Smooth muscle cell (in vitro differentiated cells): ENCODE data around the gene FAM227A. TPM values are rescaled to one million over a fixed set of nuclear protein-coding genes. Genes with fewer than 3 reads are reported as not detected.
"Not testable (repeated sequence)": the region's sequence is repeated elsewhere in the genome, so short reads cannot be mapped to it uniquely, and the experiment has no call there.

Experiments
- DNase-seq: peaks from one replicate; lab custom pipeline; 2025; ENCODE audit not compliant: unreplicated experiment; lab: John Stamatoyannopoulos, UW
- H2AFZ ChIP-seq: fragments of 200-600 bp; sonication (generic); 2 replicates; pipeline ENCODE4 v1.6.0; 2016; ENCODE audit warnings: antibody characterized with exemption, low read depth, mild to moderate bottlenecking
- H3F3A ChIP-seq: fragments of 200-600 bp; sonication (generic); 2 replicates; pipeline ENCODE4 v1.6.0; 2017; ENCODE audit warnings: antibody characterized with exemption, low read depth
- H3K27ac ChIP-seq: fragments of 200-600 bp; sonication (generic); 2 replicates; pipeline ENCODE4 v1.5.1; 2016; ENCODE audit warnings: low read depth, mild to moderate bottlenecking
- H3K27me3 ChIP-seq: fragments of 200-600 bp; sonication (generic); 2 replicates; pipeline ENCODE4 v1.6.1; 2016; ENCODE audit warnings: low read depth, mild to moderate bottlenecking
- H3K36me3 ChIP-seq: fragments of 200-600 bp; sonication (generic); 2 replicates; pipeline ENCODE4 v1.5.1; 2016; ENCODE audit warnings: low read depth
- H3K4me1 ChIP-seq: fragments of 200-600 bp; sonication (generic); 2 replicates; pipeline ENCODE4 v1.5.1; 2016; ENCODE audit warnings: low read depth
- H3K4me2 ChIP-seq: fragments of 200-600 bp; sonication (generic); 2 replicates; pipeline ENCODE4 v1.6.0; 2016; ENCODE audit warnings: mild to moderate bottlenecking
- H3K4me3 ChIP-seq: fragments of 200-600 bp; sonication (generic); 2 replicates; pipeline ENCODE4 v1.5.1; 2016; ENCODE audit warnings: mild to moderate bottlenecking
- H3K79me2 ChIP-seq: fragments of 200-600 bp; sonication (generic); 2 replicates; pipeline ENCODE4 v1.6.0; 2016; ENCODE audit warnings: low read depth, mild to moderate bottlenecking
- H3K9ac ChIP-seq: fragments of 200-600 bp; sonication (generic); 2 replicates; pipeline ENCODE4 v1.6.0; 2016; ENCODE audit warnings: low read depth
- H3K9me3 ChIP-seq: fragments of 200-600 bp; sonication (generic); replicated peaks from 2 replicates; pipeline ENCODE4 v1.5.1; 2016; ENCODE audit warnings: low read depth
- H4K20me1 ChIP-seq: fragments of 200-600 bp; sonication (generic); 2 replicates; pipeline ENCODE4 v1.6.0; 2016; ENCODE audit warnings: low read depth
- CTCF ChIP-seq: fragments of 200-600 bp; sonication (generic); IDR thresholded peaks from 2 replicates; pipeline ENCODE4 v1.5.1; 2017; ENCODE audit warnings: borderline replicate concordance, mild to moderate bottlenecking, antibody characterized with exemption; ENCODE audit not compliant: insufficient read depth, poor library complexity, severe bottlenecking
- WGBS: methylation state at CpG from one replicate; pipeline ENCODE4 v1.1.7; 2016; ENCODE audit warnings: low lambda C conversion rate; 5-methylcytosine and 5-hydroxymethylcytosine counted together
- polyA plus RNA-seq: library from polyadenylated mRNA; unstranded; fragments of >200 nt; fragmentation: Nextera tagmentation; extraction: Ambion mirVana; gene quantifications from 2 replicates; pipeline ENCODE4 v1.2.1, GENCODE V29; 2016
- total RNA-seq: library from RNA; depleted of rRNA; stranded (reverse); fragments of >200 nt; gene quantifications from 2 replicates; pipeline ENCODE4 v1.2.3, GENCODE V29; 2014

FAM227A gene
- total and polyA plus RNA-seq, 2 experiments from 2014 or later: 1.5 to 4.9 TPM

DNA sequence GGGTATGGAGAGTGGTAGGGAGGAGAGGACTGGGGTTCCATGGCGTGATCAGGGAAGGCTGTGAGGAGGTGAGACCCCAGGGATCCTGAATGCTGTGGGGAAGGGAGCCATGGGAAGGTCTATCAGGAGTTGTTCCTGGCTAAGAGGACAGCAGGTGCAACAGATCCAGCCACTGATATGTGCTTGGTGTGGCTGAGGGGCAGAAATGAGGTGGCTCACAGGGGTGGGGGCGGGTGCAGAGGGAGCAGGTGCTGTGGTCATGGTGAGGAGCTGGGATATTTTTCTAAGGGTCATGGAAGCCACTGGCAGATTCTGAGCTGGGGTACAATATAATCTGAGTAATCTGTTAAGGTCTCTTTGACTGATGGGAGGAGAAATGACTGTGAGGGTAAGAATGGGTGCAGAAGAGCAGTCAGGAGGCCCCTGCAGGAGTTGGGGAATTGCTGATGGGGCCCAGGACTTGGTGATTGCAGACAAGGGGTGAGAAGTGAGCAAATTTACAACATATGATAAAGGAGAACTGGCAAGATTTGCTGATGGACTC is 54.9 kb downstream of the FAM227A start:
- no peak for TF ChIP-seq CTCF

DNA sequence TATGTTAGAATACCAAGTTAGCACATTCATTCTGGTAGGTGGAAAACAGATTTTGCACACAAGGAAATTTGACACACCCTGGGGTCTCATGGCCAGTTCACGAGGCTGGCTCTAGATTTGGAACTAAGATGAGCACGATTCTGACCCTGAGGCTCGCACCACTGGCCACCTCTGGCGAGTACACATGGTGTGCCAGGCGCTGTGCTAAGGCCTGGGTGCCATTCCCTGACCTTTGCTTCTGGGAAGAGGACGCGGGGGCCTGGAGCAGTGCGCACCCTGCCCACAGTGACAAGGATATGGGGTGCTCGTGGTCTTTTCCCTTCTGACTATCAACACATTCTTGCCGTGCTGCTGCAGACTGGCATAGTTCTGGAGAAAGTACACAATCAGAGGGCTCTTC is 56.7 kb downstream of the FAM227A start:
- no peak for TF ChIP-seq CTCF
- Histone ChIP-seq H2AFZ (no peak overlapping the region), H3K4me2 (no peak overlapping the region), H3K4me1 (no peaks in the 10 kb centered on the region), H3K27me3 (no peaks in the 10 kb centered on the region), H3K27ac (no peak overlapping the region), H3K79me2 (no peaks in the 10 kb centered on the region), H3K4me3 (no peak overlapping the region), H3K9me3 (no peaks in the 10 kb centered on the region), H3F3A (no peaks in the 10 kb centered on the region), H3K36me3 (no peaks in the 10 kb centered on the region), H4K20me1 (no peaks in the 10 kb centered on the region), H3K9ac (no peak overlapping the region)
- DNase-seq: no peak
- 96% methylated on average over 10 of the region's 10 CpGs for WGBS

More for the DNA sequence above, 54.9 kb downstream of the FAM227A start:
- WGBS: 98% methylated on average over 2 of the region's 2 CpGs
- no peak overlapping the region for H3K4me3 ChIP-seq
- H2AFZ ChIP-seq: no peak overlapping the region
- no peak overlapping the region for H3K27ac ChIP-seq
- no peaks in the 10 kb centered on the region for H3K79me2 ChIP-seq
- no peaks in the 10 kb centered on the region for H3K27me3 ChIP-seq
- H3K9me3 ChIP-seq: no peaks in the 10 kb centered on the region
- no peaks in the 10 kb centered on the region for H4K20me1 ChIP-seq
- H3K4me2 ChIP-seq: no peak overlapping the region
- H3K9ac ChIP-seq: no peak overlapping the region
- no peaks in the 10 kb centered on the region for H3F3A ChIP-seq
- no peaks in the 10 kb centered on the region for H3K4me1 ChIP-seq
- no peaks in the 10 kb centered on the region for H3K36me3 ChIP-seq
- DNase-seq: no peak

DNA sequence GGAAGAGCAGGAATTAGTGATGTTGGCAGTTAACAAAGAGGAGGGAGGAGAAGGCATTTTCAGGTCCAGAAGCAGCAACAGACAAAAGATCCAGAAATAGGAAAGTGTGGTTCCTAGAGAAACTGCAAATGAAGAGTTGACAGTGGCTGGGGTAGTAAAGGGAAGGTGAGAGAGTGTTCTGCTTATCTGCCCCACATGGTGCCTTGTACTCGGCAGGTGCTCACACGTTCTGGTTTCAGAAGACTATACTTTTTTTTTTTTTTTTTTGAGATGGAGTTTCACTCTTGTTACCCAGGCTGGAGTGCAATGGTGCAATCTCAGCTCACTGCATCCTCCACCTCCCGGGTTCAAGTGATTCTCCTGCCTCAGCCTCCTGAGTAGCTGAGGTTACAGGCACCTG is 73.3 kb downstream of the FAM227A start:
- H3K9ac ChIP-seq, H3K4me3 ChIP-seq, H2AFZ ChIP-seq, H4K20me1 ChIP-seq, H3K4me1 ChIP-seq, H3K9me3 ChIP-seq, H3K79me2 ChIP-seq, H3F3A ChIP-seq, H3K27ac ChIP-seq, H3K27me3 ChIP-seq, DNase-seq, H3K4me2 ChIP-seq: not testable (repeated sequence)
- peaks cover 15% of the 10 kb centered on the region for H3K36me3 ChIP-seq
- WGBS: 92% methylated on average over 3 of the region's 3 CpGs

DNA sequence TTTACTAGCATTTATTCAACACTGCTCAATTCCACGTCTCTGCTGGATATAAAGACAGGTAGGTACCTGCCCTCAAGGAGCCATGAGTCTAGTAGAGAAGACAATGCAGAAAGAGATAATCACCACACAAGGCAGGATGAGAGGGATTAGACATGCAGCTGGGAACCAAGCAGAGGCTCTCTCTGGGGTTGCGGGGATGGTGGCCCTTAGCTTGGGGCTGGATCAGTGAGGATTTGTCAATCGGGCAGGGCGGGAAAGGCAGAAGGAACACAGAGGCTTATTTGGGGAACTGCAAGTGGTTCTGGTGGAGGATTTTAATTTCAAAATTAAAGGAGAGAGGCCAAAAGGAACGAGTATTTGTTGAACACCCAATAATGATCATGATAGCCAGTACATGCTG is 77.7 kb downstream of the FAM227A start:
- no peak overlapping the region for H3K9ac ChIP-seq
- no peaks in the 10 kb centered on the region for H3K4me1 ChIP-seq
- H3K4me2 ChIP-seq: no peak overlapping the region
- H3K4me3 ChIP-seq: no peak overlapping the region
- WGBS: 77% methylated on average over 5 of the region's 5 CpGs
- no peaks in the 10 kb centered on the region for H3K36me3 ChIP-seq
- DNase-seq: no peak
- H3K9me3 ChIP-seq: no peaks in the 10 kb centered on the region
- H2AFZ ChIP-seq: no peak overlapping the region
- no peaks in the 10 kb centered on the region for H4K20me1 ChIP-seq
- TF ChIP-seq CTCF: no peak
- no peaks in the 10 kb centered on the region for H3K79me2 ChIP-seq
- no peaks in the 10 kb centered on the region for H3F3A ChIP-seq
- H3K27me3 ChIP-seq: no peaks in the 10 kb centered on the region
- no peak overlapping the region for H3K27ac ChIP-seq
